WTC11 (cell line): ENCODE data around the gene TBCCD1.

Experiments used
- ATF2 ChIP-seq: sonication (generic); formaldehyde crosslinking; IDR thresholded peaks from 2 replicates; pipeline ENCODE4 v1.8.1; 2022; ENCODE audit warnings: low read depth, missing genetic modification reagents, borderline replicate concordance
- CREM ChIP-seq: sonication (generic); formaldehyde crosslinking; IDR thresholded peaks from 2 replicates; pipeline ENCODE4 v1.8.1; 2022; ENCODE audit warnings: mild to moderate bottlenecking, missing genetic modification reagents, moderate library complexity
- CTCF ChIP-seq: fragments of 200-600 bp; IDR thresholded peaks from 2 replicates; pipeline ENCODE4 v1.8.0; 2022; ENCODE audit warnings: antibody characterized with exemption
- E2F5 ChIP-seq: sonication (generic); formaldehyde crosslinking; IDR thresholded peaks from 2 replicates; pipeline ENCODE4 v1.8.1; 2022; ENCODE audit warnings: mild to moderate bottlenecking, moderate library complexity, missing genetic modification reagents
- ELF4 ChIP-seq: sonication (generic); formaldehyde crosslinking; IDR thresholded peaks from 2 replicates; pipeline ENCODE4 v1.8.1; 2022; ENCODE audit warnings: low read depth, mild to moderate bottlenecking, moderate library complexity, missing genetic modification reagents
- FOXK1 ChIP-seq: sonication (generic); formaldehyde crosslinking; IDR thresholded peaks from 2 replicates; pipeline ENCODE4 v1.8.0; 2022; ENCODE audit warnings: mild to moderate bottlenecking, moderate library complexity, missing genetic modification reagents
- MAX ChIP-seq: sonication (generic); formaldehyde crosslinking; IDR thresholded peaks from 2 replicates; pipeline ENCODE4 v1.8.0; 2022; ENCODE audit warnings: mild to moderate bottlenecking, missing genetic modification reagents
- SP1 ChIP-seq: sonication (generic); formaldehyde crosslinking; conservative IDR thresholded peaks from 2 replicates; pipeline ENCODE4 v1.8.1; 2022; ENCODE audit warnings: missing genetic modification reagents
- TCF7 ChIP-seq: sonication (generic); formaldehyde crosslinking; IDR thresholded peaks from 2 replicates; pipeline ENCODE4 v1.8.0; 2022; ENCODE audit warnings: mild to moderate bottlenecking, low read depth, missing genetic modification reagents, moderate library complexity
- ZNF512 ChIP-seq: sonication (generic); formaldehyde crosslinking; IDR thresholded peaks from 2 replicates; pipeline ENCODE4 v1.8.1; 2022; ENCODE audit warnings: missing genetic modification reagents, borderline replicate concordance

GRCh38 chr3:186510374-186511079, 56.6 kb downstream of the TBCCD1 start:
- no peak for TF ChIP-seq CTCF
- no peak for TF ChIP-seq CREM (CRISPR knock-in tag)
- no peak for TF ChIP-seq MAX (CRISPR knock-in tag)
- TF ChIP-seq ELF4: no peak
- no peak for TF ChIP-seq ATF2 (CRISPR knock-in tag)
- no peak for TF ChIP-seq TCF7 (CRISPR knock-in tag)
- TF ChIP-seq SP1 (CRISPR knock-in tag): no peak
- TF ChIP-seq E2F5 (CRISPR knock-in tag): no peak
- no peak for TF ChIP-seq FOXK1 (CRISPR knock-in tag)
- no peak for TF ChIP-seq ZNF512 (CRISPR knock-in tag)
